Liver (tissue), 3 donors: ENCODE results near the gene COL26A1.

Source experiments
- EGR1 ChIP-seq, 2 donors: IDR thresholded peaks; 2 replicates each; pipeline ENCODE4 v1.6.1; 2016 to 2018; ENCODE audit warnings: antibody characterized with exemption in 2 of 2, low read depth in 2 of 2
- GABPA ChIP-seq, 2 donors: IDR thresholded peaks in 1 of 2; conservative IDR thresholded peaks in 1 of 2; 2 replicates each; pipeline ENCODE4 v1.6.1; 2016; ENCODE audit warnings: antibody characterized with exemption in 2 of 2, mild to moderate bottlenecking in 1 of 2, moderate library complexity in 1 of 2
- JUND ChIP-seq, 2 donors: IDR thresholded peaks; 2 replicates each; pipeline ENCODE4 v1.6.1; 2016; ENCODE audit warnings: antibody characterized with exemption in 2 of 2
- NR2F2 ChIP-seq: IDR thresholded peaks from 2 replicates; pipeline ENCODE4 v1.6.1; 2016; ENCODE audit warnings: antibody characterized with exemption
- RAD21 ChIP-seq, 2 donors: IDR thresholded peaks; 2 replicates each; pipeline ENCODE4 v1.6.1; 2016; ENCODE audit warnings: antibody characterized with exemption in 2 of 2, mild to moderate bottlenecking in 2 of 2
- RXRA ChIP-seq, 2 donors: IDR thresholded peaks; 2 replicates each; pipeline ENCODE4 v1.6.1; 2017 to 2018; ENCODE audit warnings: antibody characterized with exemption in 2 of 2, mild to moderate bottlenecking in 1 of 2
- SP1 ChIP-seq: IDR thresholded peaks from 2 replicates; pipeline ENCODE4 v1.6.1; 2018; ENCODE audit warnings: antibody characterized with exemption, mild to moderate bottlenecking
- TAF1 ChIP-seq: conservative IDR thresholded peaks from 2 replicates; pipeline ENCODE4 v1.6.1; 2016; ENCODE audit warnings: antibody characterized with exemption, mild to moderate bottlenecking
- TF ChIP-seq, protein P1 (sequence below): fragments of 150-350 bp; IDR thresholded peaks from 2 replicates; pipeline ENCODE4 v1.5.1; 2017; ENCODE audit warnings: improper control_type of control experiment, low read depth, low read length; ENCODE audit not compliant: missing input control
- TF ChIP-seq, protein P2 (sequence below): IDR thresholded peaks from 2 replicates; pipeline ENCODE4 v1.6.1; 2016; ENCODE audit warnings: antibody characterized with exemption
- TF ChIP-seq, protein P3 (sequence below): IDR thresholded peaks from 2 replicates; pipeline ENCODE4 v1.6.1; 2016; ENCODE audit warnings: antibody characterized with exemption
- TF ChIP-seq, protein P4 (sequence below): IDR thresholded peaks from 2 replicates; pipeline ENCODE4 v1.6.1; 2016; ENCODE audit warnings: antibody characterized with exemption, mild to moderate bottlenecking
- TF ChIP-seq, protein P5 (sequence below): IDR thresholded peaks from 2 replicates; pipeline ENCODE4 v1.6.1; 2016; ENCODE audit warnings: antibody characterized with exemption
- donor health status: healthy.
- donor health status: healthy.

DNA sequence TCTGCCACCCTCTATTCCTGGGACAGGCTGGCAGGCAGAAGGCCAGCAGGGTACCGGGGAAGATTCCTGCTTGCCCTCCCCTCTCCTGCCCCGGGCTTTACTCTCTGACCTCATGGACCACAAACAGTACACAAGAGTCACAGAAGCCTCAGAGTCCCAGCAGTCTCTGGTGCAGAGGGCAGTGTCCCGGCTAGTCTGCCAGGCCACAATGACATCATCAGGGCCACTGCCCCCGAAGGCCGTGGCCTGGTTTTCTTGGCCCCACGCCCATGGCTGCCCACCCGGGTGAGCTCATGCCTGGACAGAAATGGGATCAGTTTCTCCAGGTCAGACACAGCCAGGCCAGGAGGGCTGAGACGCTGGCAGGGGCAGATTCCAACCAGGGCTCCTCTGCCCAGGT is 174.5 kb downstream of the COL26A1 start:
- TF ChIP-seq, protein P1, sequence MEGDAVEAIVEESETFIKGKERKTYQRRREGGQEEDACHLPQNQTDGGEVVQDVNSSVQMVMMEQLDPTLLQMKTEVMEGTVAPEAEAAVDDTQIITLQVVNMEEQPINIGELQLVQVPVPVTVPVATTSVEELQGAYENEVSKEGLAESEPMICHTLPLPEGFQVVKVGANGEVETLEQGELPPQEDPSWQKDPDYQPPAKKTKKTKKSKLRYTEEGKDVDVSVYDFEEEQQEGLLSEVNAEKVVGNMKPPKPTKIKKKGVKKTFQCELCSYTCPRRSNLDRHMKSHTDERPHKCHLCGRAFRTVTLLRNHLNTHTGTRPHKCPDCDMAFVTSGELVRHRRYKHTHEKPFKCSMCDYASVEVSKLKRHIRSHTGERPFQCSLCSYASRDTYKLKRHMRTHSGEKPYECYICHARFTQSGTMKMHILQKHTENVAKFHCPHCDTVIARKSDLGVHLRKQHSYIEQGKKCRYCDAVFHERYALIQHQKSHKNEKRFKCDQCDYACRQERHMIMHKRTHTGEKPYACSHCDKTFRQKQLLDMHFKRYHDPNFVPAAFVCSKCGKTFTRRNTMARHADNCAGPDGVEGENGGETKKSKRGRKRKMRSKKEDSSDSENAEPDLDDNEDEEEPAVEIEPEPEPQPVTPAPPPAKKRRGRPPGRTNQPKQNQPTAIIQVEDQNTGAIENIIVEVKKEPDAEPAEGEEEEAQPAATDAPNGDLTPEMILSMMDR: no peak
- TF ChIP-seq, protein P2, sequence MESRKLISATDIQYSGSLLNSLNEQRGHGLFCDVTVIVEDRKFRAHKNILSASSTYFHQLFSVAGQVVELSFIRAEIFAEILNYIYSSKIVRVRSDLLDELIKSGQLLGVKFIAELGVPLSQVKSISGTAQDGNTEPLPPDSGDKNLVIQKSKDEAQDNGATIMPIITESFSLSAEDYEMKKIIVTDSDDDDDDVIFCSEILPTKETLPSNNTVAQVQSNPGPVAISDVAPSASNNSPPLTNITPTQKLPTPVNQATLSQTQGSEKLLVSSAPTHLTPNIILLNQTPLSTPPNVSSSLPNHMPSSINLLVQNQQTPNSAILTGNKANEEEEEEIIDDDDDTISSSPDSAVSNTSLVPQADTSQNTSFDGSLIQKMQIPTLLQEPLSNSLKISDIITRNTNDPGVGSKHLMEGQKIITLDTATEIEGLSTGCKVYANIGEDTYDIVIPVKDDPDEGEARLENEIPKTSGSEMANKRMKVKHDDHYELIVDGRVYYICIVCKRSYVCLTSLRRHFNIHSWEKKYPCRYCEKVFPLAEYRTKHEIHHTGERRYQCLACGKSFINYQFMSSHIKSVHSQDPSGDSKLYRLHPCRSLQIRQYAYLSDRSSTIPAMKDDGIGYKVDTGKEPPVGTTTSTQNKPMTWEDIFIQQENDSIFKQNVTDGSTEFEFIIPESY: no peak
- TF ChIP-seq RAD21 (IDR thresholded peaks at IDR 0.05) (peak in 1 of 2 donors; percentile 21), EGR1 (IDR thresholded peaks at IDR 0.05; ENCODE audit: low read depth in 2 of 2) (peak in 1 of 2 donors; percentile 32), RXRA (IDR thresholded peaks at IDR 0.05) (peak; percentile 95 to 99), JUND (IDR thresholded peaks at IDR 0.05) (peak; percentile 93 to 96), NR2F2 (peak; percentile 87), SP1 (peak; percentile 85), TAF1 (no peak), GABPA (IDR thresholded peaks at IDR 0.05 in 1 of 2, conservative IDR thresholded peaks at IDR 0.05 in 1 of 2) (peak in 1 of 2 donors; percentile 35)
- TF ChIP-seq, protein P3, sequence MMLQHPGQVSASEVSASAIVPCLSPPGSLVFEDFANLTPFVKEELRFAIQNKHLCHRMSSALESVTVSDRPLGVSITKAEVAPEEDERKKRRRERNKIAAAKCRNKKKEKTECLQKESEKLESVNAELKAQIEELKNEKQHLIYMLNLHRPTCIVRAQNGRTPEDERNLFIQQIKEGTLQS: peak; percentile 92
- TF ChIP-seq, protein P4, sequence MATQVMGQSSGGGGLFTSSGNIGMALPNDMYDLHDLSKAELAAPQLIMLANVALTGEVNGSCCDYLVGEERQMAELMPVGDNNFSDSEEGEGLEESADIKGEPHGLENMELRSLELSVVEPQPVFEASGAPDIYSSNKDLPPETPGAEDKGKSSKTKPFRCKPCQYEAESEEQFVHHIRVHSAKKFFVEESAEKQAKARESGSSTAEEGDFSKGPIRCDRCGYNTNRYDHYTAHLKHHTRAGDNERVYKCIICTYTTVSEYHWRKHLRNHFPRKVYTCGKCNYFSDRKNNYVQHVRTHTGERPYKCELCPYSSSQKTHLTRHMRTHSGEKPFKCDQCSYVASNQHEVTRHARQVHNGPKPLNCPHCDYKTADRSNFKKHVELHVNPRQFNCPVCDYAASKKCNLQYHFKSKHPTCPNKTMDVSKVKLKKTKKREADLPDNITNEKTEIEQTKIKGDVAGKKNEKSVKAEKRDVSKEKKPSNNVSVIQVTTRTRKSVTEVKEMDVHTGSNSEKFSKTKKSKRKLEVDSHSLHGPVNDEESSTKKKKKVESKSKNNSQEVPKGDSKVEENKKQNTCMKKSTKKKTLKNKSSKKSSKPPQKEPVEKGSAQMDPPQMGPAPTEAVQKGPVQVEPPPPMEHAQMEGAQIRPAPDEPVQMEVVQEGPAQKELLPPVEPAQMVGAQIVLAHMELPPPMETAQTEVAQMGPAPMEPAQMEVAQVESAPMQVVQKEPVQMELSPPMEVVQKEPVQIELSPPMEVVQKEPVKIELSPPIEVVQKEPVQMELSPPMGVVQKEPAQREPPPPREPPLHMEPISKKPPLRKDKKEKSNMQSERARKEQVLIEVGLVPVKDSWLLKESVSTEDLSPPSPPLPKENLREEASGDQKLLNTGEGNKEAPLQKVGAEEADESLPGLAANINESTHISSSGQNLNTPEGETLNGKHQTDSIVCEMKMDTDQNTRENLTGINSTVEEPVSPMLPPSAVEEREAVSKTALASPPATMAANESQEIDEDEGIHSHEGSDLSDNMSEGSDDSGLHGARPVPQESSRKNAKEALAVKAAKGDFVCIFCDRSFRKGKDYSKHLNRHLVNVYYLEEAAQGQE: peak; percentile 63
- TF ChIP-seq, protein P5, sequence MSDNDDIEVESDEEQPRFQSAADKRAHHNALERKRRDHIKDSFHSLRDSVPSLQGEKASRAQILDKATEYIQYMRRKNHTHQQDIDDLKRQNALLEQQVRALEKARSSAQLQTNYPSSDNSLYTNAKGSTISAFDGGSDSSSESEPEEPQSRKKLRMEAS: no peak
